Measurements from ENCODE around the gene PDGFD.

GRCh38 chr11:104046331-104046730, 117.6 kb downstream of the PDGFD start:
- TF ChIP-seq CTCF (optimal IDR thresholded peaks at IDR 0.05 in 1 of 3, IDR thresholded peaks at IDR 0.05 in 1 of 3, conservative IDR thresholded peaks at IDR 0.05 in 1 of 3; ENCODE audit: extremely low read depth in 1 of 3, insufficient read depth in 2 of 3, low read length in 3 of 3) (no peak), EZH2 (IDR thresholded peaks at IDR 0.05; ENCODE audit: low read length) (no peak)
